Lower lobe of right lung (tissue), 2 donors: ENCODE measurements around the gene CD4. TPM values are rescaled to one million over a fixed set of nuclear protein-coding genes. Genes with fewer than 3 reads are reported as not detected.

Experiments
- ATAC-seq, 2 donors: fragments of 200-7000 bp; cut with Tn5 transposase; one replicate each; pipeline ENCODE4 v1.9.1; 2020 to 2022; ENCODE audit warnings: mild to moderate bottlenecking in 2 of 2, moderate library complexity in 2 of 2
- DNase-seq: peaks from one replicate; pipeline ENCODE4 v3.0.0-alpha.2; 2020
- H3K27ac ChIP-seq: fragments of 200-600 bp; one replicate; pipeline ENCODE4 v1.8.0; 2022
- H3K27me3 ChIP-seq: fragments of 200-600 bp; one replicate; pipeline ENCODE4 v1.8.0; 2022; ENCODE audit warnings: low read depth
- H3K36me3 ChIP-seq: fragments of 200-600 bp; one replicate; pipeline ENCODE4 v1.8.0; 2022; ENCODE audit warnings: mild to moderate bottlenecking
- H3K4me1 ChIP-seq: fragments of 200-600 bp; one replicate; pipeline ENCODE4 v1.8.0; 2022
- H3K4me3 ChIP-seq: fragments of 200-600 bp; one replicate; pipeline ENCODE4 v1.8.0; 2022; ENCODE audit warnings: mild to moderate bottlenecking
- H3K9me3 ChIP-seq: fragments of 200-600 bp; one replicate; pipeline ENCODE4 v1.8.0; 2022
- intact Hi-C: fragments of 100-400 bp; cut with DNase I; formaldehyde crosslinking; loops from one replicate; pipeline ENCODE4 v1.11.0; 2022
- total RNA-seq: library from RNA; stranded (reverse); fragmentation: NEBNext Ultra II Directional; extraction: Animal tissue kit (Norgen Biotek cat#: 25700); gene quantifications from one replicate; pipeline ENCODE4 v1.2.1, GENCODE V29; 2021
- TF ChIP-seq, protein P1 (sequence below): fragments of 200-600 bp; IDR thresholded peaks from one replicate; pipeline ENCODE4 v1.8.0; 2022; ENCODE audit warnings: antibody characterized with exemption, mild to moderate bottlenecking
- donor health status: DM: no; HTN: yes; CAD: no; lungs with severe emphysema.

CD4 gene
- total RNA-seq, 1 donor from 2014 or later = 80.3 TPM

DNA sequence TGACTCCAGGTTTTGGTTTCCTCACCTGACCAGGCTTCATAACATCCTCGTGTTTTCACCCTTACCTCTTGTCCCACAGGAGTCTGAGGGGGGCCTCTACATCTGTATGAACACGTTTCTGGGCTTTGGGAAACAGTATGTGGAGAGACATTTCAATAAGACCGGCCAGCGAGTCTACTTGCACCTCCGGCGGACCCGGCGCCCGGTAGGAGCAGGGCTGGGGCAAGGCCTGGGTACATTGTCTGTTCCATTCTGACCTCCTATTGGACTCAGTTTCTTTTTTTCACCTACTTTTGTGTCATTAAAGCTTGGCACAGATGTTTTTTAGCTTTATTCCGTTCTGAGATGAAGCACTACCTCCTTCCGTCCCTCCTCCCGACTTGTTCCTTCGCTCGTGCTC lies 66.0 kb downstream of the CD4 start:
- H3K27ac ChIP-seq = no peak overlapping the region
- peaks cover 53% of the 10 kb centered on the region for H3K36me3 ChIP-seq
- H3K4me1 ChIP-seq = peaks cover 12% of the 10 kb centered on the region
- H3K4me3 ChIP-seq = no peak overlapping the region
- TF ChIP-seq, protein P1, sequence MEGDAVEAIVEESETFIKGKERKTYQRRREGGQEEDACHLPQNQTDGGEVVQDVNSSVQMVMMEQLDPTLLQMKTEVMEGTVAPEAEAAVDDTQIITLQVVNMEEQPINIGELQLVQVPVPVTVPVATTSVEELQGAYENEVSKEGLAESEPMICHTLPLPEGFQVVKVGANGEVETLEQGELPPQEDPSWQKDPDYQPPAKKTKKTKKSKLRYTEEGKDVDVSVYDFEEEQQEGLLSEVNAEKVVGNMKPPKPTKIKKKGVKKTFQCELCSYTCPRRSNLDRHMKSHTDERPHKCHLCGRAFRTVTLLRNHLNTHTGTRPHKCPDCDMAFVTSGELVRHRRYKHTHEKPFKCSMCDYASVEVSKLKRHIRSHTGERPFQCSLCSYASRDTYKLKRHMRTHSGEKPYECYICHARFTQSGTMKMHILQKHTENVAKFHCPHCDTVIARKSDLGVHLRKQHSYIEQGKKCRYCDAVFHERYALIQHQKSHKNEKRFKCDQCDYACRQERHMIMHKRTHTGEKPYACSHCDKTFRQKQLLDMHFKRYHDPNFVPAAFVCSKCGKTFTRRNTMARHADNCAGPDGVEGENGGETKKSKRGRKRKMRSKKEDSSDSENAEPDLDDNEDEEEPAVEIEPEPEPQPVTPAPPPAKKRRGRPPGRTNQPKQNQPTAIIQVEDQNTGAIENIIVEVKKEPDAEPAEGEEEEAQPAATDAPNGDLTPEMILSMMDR = no peak
- no peak for ATAC-seq
- H3K27me3 ChIP-seq = no peaks in the 10 kb centered on the region
- no peaks in the 10 kb centered on the region for H3K9me3 ChIP-seq
- DNase-seq = no peak
- intact Hi-C loops = no loop called here

DNA sequence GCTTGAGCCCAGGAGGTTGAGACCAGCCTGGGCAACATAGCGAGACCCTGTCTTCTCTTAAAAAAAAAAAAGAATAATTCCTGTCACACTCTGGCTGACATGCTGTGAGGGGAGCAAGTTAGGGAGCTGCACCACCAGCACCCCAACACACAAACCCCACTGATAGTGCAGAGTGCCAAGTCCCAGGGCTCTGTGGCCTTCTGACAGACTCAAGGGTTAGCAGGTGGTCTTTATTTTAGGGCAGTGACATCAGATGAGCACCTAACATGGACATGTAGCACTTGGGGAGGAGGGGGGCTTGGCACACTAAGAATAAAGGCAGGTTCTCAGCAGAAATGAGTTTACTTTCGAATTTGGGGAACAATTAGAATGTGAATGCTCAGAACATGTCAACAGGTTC lies 69.5 kb downstream of the CD4 start:
- ATAC-seq = no peak

DNA sequence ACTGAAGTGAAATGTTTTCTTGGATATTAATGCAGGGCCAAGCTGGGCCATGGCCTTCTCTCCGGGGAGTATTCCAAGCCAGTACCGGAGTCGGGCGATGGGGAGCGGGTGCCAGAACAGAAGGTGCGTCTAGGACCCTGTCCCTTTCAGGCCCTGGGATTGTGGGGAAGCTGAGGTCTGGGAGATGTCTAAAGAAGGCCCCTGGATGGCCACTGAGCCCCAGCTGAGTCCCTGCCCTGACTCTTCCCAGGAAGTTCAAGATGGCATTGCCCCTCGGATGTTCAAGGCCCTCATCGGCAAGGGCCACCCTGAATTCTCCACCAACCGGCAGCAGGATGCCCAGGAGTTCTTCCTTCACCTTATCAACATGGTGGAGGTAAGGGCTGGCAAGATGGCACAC lies 70.8 kb downstream of the CD4 start:
- TF ChIP-seq, protein P1 = no peak
- peaks cover 100% of the 10 kb centered on the region for H3K36me3 ChIP-seq
- no peaks in the 10 kb centered on the region for H3K9me3 ChIP-seq
- ATAC-seq (no peak), DNase-seq (no peak)
- H3K27ac ChIP-seq = no peak overlapping the region
- intact Hi-C loops = no loop called here
- no peaks in the 10 kb centered on the region for H3K27me3 ChIP-seq
- H3K4me3 ChIP-seq = no peak overlapping the region
- no peaks in the 10 kb centered on the region for H3K4me1 ChIP-seq

More for the DNA sequence above, 69.5 kb downstream of the CD4 start:
- Histone ChIP-seq H3K9me3 (no peaks in the 10 kb centered on the region), H3K4me3 (no peak overlapping the region), H3K36me3 (peaks cover 88% of the 10 kb centered on the region), H3K27ac (no peak overlapping the region), H3K4me1 (no peaks in the 10 kb centered on the region), H3K27me3 (no peaks in the 10 kb centered on the region)
- no peak for DNase-seq
- TF ChIP-seq, protein P1 = no peak
- intact Hi-C loops = no loop called here

DNA sequence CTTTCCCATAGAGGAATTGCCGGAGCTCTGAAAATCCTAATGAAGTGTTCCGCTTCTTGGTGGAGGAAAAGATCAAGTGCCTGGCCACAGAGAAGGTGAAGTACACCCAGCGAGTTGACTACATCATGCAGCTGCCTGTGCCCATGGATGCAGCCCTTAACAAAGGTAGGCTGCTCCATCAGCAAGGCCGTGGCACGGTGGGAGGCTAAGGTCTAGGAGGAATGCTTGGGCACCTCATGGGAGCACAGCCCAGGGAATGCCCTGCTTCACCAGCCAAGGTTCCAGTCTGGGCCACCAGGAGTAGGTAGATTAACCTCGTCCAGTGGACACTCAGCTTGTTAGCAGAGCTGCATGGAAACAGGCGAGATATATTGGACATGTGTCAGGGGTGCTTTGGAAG lies 71.6 kb downstream of the CD4 start:
- no peak for ATAC-seq
- DNase-seq = no peak
- Histone ChIP-seq H3K4me1 (no peaks in the 10 kb centered on the region), H3K27ac (no peak overlapping the region), H3K27me3 (no peaks in the 10 kb centered on the region), H3K36me3 (peaks cover 99% of the 10 kb centered on the region), H3K4me3 (no peak overlapping the region), H3K9me3 (no peaks in the 10 kb centered on the region)
- intact Hi-C loops = no loop called here
- TF ChIP-seq, protein P1 = no peak

DNA sequence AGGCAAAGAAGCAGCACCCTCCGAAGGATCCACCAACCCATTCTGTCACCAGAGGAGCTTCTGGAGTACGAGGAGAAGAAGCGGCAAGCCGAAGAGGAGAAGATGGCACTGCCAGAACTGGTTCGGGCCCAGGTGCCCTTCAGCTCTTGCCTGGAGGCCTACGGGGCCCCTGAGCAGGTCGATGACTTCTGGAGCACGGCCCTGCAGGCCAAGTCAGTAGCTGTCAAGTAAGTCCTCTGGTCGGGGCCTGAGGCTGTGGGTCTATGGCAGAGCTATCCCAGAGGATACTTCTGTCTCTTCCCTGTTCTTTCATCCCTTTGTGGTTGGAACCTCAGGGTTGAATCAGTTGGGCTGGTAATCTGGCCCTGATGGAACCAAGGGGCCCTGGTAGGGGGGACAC lies 72.1 kb downstream of the CD4 start:
- DNase-seq (no peak), ATAC-seq (no peak)
- intact Hi-C loops = no loop called here
- TF ChIP-seq, protein P1 = no peak
- Histone ChIP-seq H3K27ac (no peak overlapping the region), H3K4me3 (no peak overlapping the region), H3K36me3 (peaks cover 96% of the 10 kb centered on the region), H3K4me1 (no peaks in the 10 kb centered on the region), H3K9me3 (no peaks in the 10 kb centered on the region), H3K27me3 (no peaks in the 10 kb centered on the region)

DNA sequence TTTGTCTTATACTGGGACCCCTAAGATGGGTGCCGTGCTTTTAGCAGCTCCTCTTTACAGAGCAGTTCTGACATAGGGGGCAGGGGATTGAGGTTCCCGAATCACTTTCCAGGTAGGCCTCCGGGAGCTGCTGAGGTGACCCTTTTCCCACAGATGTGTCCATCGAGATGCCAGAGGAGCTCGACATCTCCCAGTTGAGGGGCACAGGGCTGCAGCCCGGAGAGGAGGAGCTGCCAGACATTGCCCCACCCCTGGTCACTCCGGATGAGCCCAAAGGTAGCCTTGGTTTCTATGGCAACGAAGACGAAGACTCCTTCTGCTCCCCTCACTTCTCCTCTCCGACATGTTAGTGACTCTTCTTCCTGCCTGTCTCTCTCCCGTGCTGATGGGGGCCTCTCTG lies 73.7 kb downstream of the CD4 start:
- H3K4me3 ChIP-seq = no peak overlapping the region
- TF ChIP-seq, protein P1 = no peak
- no peaks in the 10 kb centered on the region for H3K9me3 ChIP-seq
- intact Hi-C loops = no loop called here
- peaks cover 5% of the 10 kb centered on the region for H3K4me1 ChIP-seq
- no peaks in the 10 kb centered on the region for H3K27me3 ChIP-seq
- H3K27ac ChIP-seq = no peak overlapping the region
- H3K36me3 ChIP-seq = peaks cover 80% of the 10 kb centered on the region
- DNase-seq (no peak), ATAC-seq (no peak)
